ENCODE results near the gene ZNF667. TPM values are rescaled to one million over a fixed set of nuclear protein-coding genes. Genes with fewer than 3 reads are reported as not detected.

Gene ZNF667
- total and polyA plus RNA-seq, 2 experiments from 2014 or later = 5.6 to 8.6 TPM

DNA sequence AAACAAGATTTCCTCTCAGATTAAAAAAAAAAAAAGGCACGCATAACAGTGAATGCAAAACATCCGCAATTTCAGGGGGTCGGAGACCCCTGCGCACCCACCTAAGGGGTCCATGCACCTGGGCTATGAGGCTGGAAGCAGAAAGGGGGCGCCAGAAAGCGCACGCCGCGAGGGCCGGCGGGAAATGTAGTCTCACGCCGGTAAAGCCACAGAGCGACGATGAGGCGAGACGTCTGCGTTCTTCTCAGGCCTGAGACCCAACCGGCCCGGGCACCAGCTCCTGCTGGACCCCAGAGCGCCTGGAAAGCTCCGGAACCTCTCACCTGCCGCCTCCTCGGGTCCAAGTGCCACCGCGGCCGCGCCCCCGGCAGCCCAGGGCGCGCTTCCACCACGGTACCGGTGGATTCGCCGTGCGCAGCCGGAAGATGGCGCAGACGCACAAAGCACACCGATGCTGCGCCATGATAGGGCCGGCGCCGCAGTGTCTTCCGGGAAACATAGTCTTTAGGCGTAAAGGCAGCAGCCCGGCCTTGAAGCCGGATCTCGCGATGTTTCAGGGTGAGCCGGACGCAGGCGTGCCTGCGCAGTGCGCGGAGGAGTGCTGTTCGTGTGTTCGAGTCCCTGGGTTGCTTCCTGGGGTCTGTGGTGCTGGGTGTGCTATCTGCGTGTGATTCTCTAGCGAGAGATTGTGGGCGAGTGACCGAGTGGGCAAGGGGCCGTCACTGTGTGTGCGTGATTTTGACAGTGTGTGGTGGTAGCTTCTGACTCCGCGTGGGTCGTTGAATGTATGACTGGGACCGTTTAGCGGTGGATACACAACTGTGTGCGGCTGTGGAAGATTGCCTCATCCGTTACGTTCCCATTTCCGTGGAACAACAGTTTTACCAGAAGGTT, 83.8 kb downstream of the ZNF667 start, which contains the start of gene ZNF582 (continued):
- TF ChIP-seq, protein P1, sequence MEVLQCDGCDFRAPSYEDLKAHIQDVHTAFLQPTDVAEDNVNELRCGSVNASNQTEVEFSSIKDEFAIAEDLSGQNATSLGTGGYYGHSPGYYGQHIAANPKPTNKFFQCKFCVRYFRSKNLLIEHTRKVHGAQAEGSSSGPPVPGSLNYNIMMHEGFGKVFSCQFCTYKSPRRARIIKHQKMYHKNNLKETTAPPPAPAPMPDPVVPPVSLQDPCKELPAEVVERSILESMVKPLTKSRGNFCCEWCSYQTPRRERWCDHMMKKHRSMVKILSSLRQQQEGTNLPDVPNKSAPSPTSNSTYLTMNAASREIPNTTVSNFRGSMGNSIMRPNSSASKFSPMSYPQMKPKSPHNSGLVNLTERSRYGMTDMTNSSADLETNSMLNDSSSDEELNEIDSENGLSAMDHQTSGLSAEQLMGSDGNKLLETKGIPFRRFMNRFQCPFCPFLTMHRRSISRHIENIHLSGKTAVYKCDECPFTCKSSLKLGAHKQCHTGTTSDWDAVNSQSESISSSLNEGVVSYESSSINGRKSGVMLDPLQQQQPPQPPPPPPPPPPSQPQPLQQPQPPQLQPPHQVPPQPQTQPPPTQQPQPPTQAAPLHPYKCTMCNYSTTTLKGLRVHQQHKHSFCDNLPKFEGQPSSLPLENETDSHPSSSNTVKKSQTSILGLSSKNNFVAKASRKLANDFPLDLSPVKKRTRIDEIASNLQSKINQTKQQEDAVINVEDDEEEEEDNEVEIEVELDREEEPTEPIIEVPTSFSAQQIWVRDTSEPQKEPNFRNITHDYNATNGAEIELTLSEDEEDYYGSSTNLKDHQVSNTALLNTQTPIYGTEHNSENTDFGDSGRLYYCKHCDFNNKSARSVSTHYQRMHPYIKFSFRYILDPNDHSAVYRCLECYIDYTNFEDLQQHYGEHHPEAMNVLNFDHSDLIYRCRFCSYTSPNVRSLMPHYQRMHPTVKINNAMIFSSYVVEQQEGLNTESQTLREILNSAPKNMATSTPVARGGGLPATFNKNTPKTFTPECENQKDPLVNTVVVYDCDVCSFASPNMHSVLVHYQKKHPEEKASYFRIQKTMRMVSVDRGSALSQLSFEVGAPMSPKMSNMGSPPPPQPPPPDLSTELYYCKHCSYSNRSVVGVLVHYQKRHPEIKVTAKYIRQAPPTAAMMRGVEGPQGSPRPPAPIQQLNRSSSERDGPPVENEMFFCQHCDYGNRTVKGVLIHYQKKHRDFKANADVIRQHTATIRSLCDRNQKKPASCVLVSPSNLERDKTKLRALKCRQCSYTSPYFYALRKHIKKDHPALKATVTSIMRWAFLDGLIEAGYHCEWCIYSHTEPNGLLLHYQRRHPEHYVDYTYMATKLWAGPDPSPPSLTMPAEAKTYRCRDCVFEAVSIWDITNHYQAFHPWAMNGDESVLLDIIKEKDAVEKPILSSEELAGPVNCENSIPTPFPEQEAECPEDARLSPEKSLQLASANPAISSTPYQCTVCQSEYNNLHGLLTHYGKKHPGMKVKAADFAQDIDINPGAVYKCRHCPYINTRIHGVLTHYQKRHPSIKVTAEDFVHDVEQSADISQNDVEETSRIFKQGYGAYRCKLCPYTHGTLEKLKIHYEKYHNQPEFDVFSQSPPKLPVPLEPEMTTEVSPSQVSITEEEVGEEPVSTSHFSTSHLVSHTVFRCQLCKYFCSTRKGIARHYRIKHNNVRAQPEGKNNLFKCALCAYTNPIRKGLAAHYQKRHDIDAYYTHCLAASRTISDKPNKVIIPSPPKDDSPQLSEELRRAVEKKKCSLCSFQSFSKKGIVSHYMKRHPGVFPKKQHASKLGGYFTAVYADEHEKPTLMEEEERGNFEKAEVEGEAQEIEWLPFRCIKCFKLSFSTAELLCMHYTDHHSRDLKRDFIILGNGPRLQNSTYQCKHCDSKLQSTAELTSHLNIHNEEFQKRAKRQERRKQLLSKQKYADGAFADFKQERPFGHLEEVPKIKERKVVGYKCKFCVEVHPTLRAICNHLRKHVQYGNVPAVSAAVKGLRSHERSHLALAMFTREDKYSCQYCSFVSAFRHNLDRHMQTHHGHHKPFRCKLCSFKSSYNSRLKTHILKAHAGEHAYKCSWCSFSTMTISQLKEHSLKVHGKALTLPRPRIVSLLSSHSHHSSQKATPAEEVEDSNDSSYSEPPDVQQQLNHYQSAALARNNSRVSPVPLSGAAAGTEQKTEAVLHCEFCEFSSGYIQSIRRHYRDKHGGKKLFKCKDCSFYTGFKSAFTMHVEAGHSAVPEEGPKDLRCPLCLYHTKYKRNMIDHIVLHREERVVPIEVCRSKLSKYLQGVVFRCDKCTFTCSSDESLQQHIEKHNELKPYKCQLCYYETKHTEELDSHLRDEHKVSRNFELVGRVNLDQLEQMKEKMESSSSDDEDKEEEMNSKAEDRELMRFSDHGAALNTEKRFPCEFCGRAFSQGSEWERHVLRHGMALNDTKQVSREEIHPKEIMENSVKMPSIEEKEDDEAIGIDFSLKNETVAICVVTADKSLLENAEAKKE (CRISPR knock-in tag; IDR thresholded peaks at IDR 0.05) = no peak

Other genes starting within 250 kb of the ZNF667 start
- gene EDDM13, start 204.6 kb downstream of the ZNF667 start, total RNA-seq (2014; rRNA removed; shearing (Covaris generic)) = not detected in 2 replicates
- gene EDDM13, start 204.6 kb downstream of the ZNF667 start, polyA plus RNA-seq (2016; fragmentation: Nextera tagmentation; extraction: Ambion mirVana) = 0.68 and 1.5 TPM in 2 replicates
- 7.5 and 12.5 TPM in 2 replicates for gene ZSCAN5A, start 162.5 kb downstream of the ZNF667 start, total RNA-seq (2014; rRNA removed; shearing (Covaris generic))
- gene ZSCAN5A, start 162.5 kb downstream of the ZNF667 start, polyA plus RNA-seq (2016; fragmentation: Nextera tagmentation; extraction: Ambion mirVana) = 4.5 and 10.2 TPM in 2 replicates
- gene ZNF582, start 83.8 kb downstream of the ZNF667 start, total RNA-seq (2014; rRNA removed; shearing (Covaris generic)) = 3.9 and 8.0 TPM in 2 replicates
- 4.1 and 5.0 TPM in 2 replicates for gene ZNF582, start 83.8 kb downstream of the ZNF667 start, polyA plus RNA-seq (2016; fragmentation: Nextera tagmentation; extraction: Ambion mirVana)
- 2.4 and 4.0 TPM in 2 replicates for gene ZNF583, start 73.0 kb downstream of the ZNF667 start, total RNA-seq (2014; rRNA removed; shearing (Covaris generic))
- 3.6 and 6.3 TPM in 2 replicates for gene ZNF583, start 73.0 kb downstream of the ZNF667 start, polyA plus RNA-seq (2016; fragmentation: Nextera tagmentation; extraction: Ambion mirVana)
- 1.1 TPM in 2 replicates for gene ZNF471, start 30.5 kb upstream of the ZNF667 start, total RNA-seq (2014; rRNA removed; shearing (Covaris generic))
- 0.63 and 1.1 TPM in 2 replicates for gene ZNF471, start 30.5 kb upstream of the ZNF667 start, polyA plus RNA-seq (2016; fragmentation: Nextera tagmentation; extraction: Ambion mirVana)
- 5.0 and 7.9 TPM in 2 replicates for gene ZFP28, start 61.6 kb upstream of the ZNF667 start, total RNA-seq (2014; rRNA removed; shearing (Covaris generic))
- gene ZFP28, start 61.6 kb upstream of the ZNF667 start, polyA plus RNA-seq (2016; fragmentation: Nextera tagmentation; extraction: Ambion mirVana) = 3.0 and 3.1 TPM in 2 replicates
- gene ZNF470, start 90.1 kb upstream of the ZNF667 start, total RNA-seq (2014; rRNA removed; shearing (Covaris generic)) = 7.0 and 8.7 TPM in 2 replicates
- 4.7 and 5.6 TPM in 2 replicates for gene ZNF470, start 90.1 kb upstream of the ZNF667 start, polyA plus RNA-seq (2016; fragmentation: Nextera tagmentation; extraction: Ambion mirVana)
- gene ZNF71, start 118.0 kb upstream of the ZNF667 start, total RNA-seq (2014; rRNA removed; shearing (Covaris generic)) = 13.2 and 13.9 TPM in 2 replicates
- 4.7 and 5.9 TPM in 2 replicates for gene ZNF71, start 118.0 kb upstream of the ZNF667 start, polyA plus RNA-seq (2016; fragmentation: Nextera tagmentation; extraction: Ambion mirVana)
- 0.19 and 0.63 TPM in 2 replicates for gene SMIM17, start 165.8 kb upstream of the ZNF667 start, total RNA-seq (2014; rRNA removed; shearing (Covaris generic))
- gene SMIM17, start 165.8 kb upstream of the ZNF667 start, polyA plus RNA-seq (2016; fragmentation: Nextera tagmentation; extraction: Ambion mirVana) = not detected in 2 replicates
- 0.31 and 1.7 TPM in 2 replicates for gene ZNF835, start 194.4 kb upstream of the ZNF667 start, total RNA-seq (2014; rRNA removed; shearing (Covaris generic))
- 0.32 and 0.56 TPM in 2 replicates for gene ZNF835, start 194.4 kb upstream of the ZNF667 start, polyA plus RNA-seq (2016; fragmentation: Nextera tagmentation; extraction: Ambion mirVana)